Stomach (tissue), 4 donors: Measurements from ENCODE around the gene RBFOX1.

ENCODE experiments used
- EP300 ChIP-seq: sonication (generic); formaldehyde crosslinking; IDR thresholded peaks from one replicate; pipeline ENCODE4 v1.6.1; 2017; ENCODE audit warnings: antibody characterized with exemption
- POLR2A ChIP-seq, 4 donors: fragments of 450-650 bp; IDR thresholded peaks; one replicate each; pipeline ENCODE4 v1.6.1; 2016; ENCODE audit warnings: antibody characterized with exemption in 4 of 4, control low read depth in 2 of 4, mild to moderate bottlenecking in 1 of 4, moderate library complexity in 1 of 4
- POLR2AphosphoS5 ChIP-seq, 3 donors: sonication (generic); formaldehyde crosslinking; IDR thresholded peaks; one replicate each; pipeline ENCODE4 v1.6.1; 2016; ENCODE audit warnings: antibody characterized with exemption in 3 of 3
- TF ChIP-seq, protein P1 (sequence below), 7 experiments: fragments of 450-650 bp in 4 of 7; fragments of 200-600 bp in 3 of 7; sonication (generic) in 3 of 7; IDR thresholded peaks; one replicate each; pipeline ENCODE4 v1.5.1; 2016 to 2019; ENCODE audit warnings: antibody characterized with exemption in 7 of 7, control low read depth in 2 of 7, mild to moderate bottlenecking in 1 of 7

DNA sequence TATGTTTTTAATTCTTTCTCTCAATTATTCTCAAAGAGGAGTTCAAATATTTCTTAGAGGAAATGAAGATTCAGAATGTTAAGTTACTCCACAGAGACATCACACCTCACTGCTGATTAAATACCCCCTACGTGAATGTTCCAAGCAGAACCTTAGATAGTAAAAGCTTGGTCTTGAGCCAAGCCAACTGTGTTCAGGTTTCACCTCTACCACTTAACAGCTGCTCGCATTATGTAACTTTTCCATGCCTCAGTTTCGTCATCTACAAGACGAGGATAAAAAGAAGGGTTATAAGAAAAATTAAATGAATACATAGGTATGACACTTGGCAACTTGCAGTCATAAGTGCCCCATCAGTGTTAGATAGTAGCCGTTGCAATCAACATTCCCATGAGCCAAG lies 356.2 kb downstream of the RBFOX1 start:
- TF ChIP-seq, protein P1, sequence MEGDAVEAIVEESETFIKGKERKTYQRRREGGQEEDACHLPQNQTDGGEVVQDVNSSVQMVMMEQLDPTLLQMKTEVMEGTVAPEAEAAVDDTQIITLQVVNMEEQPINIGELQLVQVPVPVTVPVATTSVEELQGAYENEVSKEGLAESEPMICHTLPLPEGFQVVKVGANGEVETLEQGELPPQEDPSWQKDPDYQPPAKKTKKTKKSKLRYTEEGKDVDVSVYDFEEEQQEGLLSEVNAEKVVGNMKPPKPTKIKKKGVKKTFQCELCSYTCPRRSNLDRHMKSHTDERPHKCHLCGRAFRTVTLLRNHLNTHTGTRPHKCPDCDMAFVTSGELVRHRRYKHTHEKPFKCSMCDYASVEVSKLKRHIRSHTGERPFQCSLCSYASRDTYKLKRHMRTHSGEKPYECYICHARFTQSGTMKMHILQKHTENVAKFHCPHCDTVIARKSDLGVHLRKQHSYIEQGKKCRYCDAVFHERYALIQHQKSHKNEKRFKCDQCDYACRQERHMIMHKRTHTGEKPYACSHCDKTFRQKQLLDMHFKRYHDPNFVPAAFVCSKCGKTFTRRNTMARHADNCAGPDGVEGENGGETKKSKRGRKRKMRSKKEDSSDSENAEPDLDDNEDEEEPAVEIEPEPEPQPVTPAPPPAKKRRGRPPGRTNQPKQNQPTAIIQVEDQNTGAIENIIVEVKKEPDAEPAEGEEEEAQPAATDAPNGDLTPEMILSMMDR (IDR thresholded peaks at IDR 0.05) = no peak
- no peak for TF ChIP-seq EP300
- TF ChIP-seq POLR2A (IDR thresholded peaks at IDR 0.05) = no peak
- no peak for TF ChIP-seq POLR2AphosphoS5 (IDR thresholded peaks at IDR 0.05)
